Activated CD8-positive, alpha-beta T cell treated with anti-CD3 and anti-CD28 coated beads for 36 hours (primary cell): Measurements from ENCODE around the gene SELENOI. TPM values are rescaled to one million over a fixed set of nuclear protein-coding genes. Genes with fewer than 3 reads are reported as not detected.

Experiments used
- ATAC-seq: fragments of 200-7000 bp; cut with Tn5 transposase; one replicate; pipeline ENCODE4 v1.10.0; 2021; ENCODE audit warnings: mild to moderate bottlenecking, moderate library complexity
- CTCF ChIA-PET: fragments of 350-600 bp; sonication (Branson Sonifier 250); formaldehyde crosslinking; loops from one replicate; lab custom pipeline; 2021; ENCODE audit warnings: antibody characterized with exemption; lab: Charles Lee
- POLR2A ChIA-PET: fragments of 350-600 bp; sonication (Branson Sonifier 250); formaldehyde crosslinking; loops from one replicate; lab custom pipeline; 2021; ENCODE audit warnings: antibody characterized with exemption; lab: Charles Lee
- DNase-seq: peaks from one replicate; pipeline ENCODE4 v3.0.0-alpha.2; 2020
- H3K27ac Mint-ChIP-seq: one replicate; pipeline ENCODE4 v1.8.0; 2021; ENCODE audit warnings: mild to moderate bottlenecking, mixed read lengths
- H3K27me3 Mint-ChIP-seq: one replicate; pipeline ENCODE4 v1.8.0; 2021; ENCODE audit warnings: mixed read lengths
- H3K36me3 Mint-ChIP-seq: one replicate; pipeline ENCODE4 v1.8.0; 2021; ENCODE audit warnings: low read depth, mixed read lengths
- H3K4me1 Mint-ChIP-seq: one replicate; pipeline ENCODE4 v1.8.0; 2021; ENCODE audit warnings: low read depth, mixed read lengths
- H3K4me3 Mint-ChIP-seq: one replicate; pipeline ENCODE4 v1.8.0; 2021; ENCODE audit warnings: mild to moderate bottlenecking, moderate library complexity, mixed read lengths
- H3K9me3 Mint-ChIP-seq: one replicate; pipeline ENCODE4 v1.8.0; 2021; ENCODE audit warnings: mixed read lengths
- intact Hi-C: fragments of 100-400 bp; cut with micrococcal nuclease; formaldehyde crosslinking; loops from one replicate; pipeline ENCODE4 v1.10.0; 2022
- total RNA-seq, 2 experiments: library from RNA; stranded (reverse); gene quantifications; one replicate each; pipeline ENCODE4 v1.2.3, GENCODE V29; 2021
- TF ChIP-seq, protein P1 (sequence below): fragments of 200-600 bp; IDR thresholded peaks from one replicate; pipeline ENCODE4 v1.8.0; 2022; ENCODE audit warnings: antibody characterized with exemption, mild to moderate bottlenecking

SELENOI gene, protein sequence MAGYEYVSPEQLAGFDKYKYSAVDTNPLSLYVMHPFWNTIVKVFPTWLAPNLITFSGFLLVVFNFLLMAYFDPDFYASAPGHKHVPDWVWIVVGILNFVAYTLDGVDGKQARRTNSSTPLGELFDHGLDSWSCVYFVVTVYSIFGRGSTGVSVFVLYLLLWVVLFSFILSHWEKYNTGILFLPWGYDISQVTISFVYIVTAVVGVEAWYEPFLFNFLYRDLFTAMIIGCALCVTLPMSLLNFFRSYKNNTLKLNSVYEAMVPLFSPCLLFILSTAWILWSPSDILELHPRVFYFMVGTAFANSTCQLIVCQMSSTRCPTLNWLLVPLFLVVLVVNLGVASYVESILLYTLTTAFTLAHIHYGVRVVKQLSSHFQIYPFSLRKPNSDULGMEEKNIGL
- total RNA-seq, result 10 to 100 TPM; 38.9 to 39.1 TPM

DNA sequence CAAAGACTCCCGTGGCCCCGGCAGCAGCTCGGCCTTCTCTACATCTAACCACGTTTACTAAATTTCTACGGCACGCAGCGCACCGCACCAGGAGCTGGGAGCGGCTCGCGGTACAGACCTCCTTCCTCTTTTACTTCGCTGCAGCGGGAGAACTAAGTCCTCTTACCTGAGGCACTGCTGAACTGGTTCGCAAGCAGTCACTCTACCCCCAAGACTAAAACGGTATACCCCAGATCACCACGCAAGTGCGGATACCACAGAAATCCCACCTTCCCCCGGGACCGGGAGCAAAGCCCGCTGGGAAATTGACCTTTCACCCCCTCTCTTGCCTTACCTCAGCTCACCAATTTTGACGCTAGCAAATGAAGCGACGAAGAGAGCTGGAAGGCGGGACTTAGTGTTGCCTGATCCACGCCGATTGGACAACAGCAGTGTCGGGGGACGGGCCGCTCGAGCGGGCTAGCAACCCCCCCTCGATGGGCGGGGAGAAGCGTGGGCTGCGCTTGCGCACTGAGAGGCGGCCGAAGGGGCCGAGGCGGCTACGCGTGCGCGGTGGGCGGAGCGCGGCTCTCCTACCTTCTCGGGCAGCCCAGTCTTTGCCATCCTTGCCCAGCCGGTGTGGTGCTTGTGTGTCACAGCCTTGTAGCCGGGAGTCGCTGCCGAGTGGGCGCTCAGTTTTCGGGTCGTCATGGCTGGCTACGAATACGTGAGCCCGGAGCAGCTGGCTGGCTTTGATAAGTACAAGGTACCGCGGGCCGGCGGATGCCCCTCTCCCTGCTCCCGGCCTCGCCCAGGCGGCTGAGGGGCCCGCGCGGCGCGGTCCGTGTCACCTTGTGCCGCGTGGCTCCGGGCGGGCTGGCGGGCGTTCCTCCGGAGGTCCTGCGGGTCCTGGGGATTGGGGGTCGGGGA is at the start of gene SELENOI:
TSS of gene SELENOI (plus strand) at position 599 of the 909 bp plus-strand sequence. CDS start at position 689, 90 bp downstream.
- H3K27ac Mint-ChIP-seq, result peak within 1 kb of the TSS; percentile 98
- H3K36me3 Mint-ChIP-seq, result peaks cover 32% of the 10 kb centered on the region

DNA sequence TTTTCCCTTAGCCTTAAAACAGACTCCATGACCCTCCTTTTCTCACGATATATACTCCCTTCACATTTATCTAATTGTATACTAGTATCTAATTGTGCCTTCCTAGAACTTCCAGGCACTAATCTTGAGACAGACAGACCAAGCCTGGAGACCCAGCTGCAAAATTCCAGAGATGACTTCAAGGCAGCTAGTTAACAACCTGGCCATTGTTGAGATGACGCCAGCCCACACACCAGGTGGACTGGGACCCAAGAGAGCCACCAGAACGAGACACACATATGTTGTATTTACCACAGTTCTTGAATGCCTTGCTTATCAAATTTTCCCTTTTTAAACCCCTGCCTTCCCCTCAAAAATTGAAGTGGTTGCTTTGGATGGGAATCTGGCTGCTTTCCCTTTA is 48.9 kb upstream of the SELENOI start:
- DNase-seq, result no peak
- no peaks in the 10 kb centered on the region for H3K36me3 Mint-ChIP-seq
- H3K27me3 Mint-ChIP-seq, result no peaks in the 10 kb centered on the region
- no peak for ATAC-seq
- intact Hi-C loops, result no loop called here
- TF ChIP-seq, protein P1, sequence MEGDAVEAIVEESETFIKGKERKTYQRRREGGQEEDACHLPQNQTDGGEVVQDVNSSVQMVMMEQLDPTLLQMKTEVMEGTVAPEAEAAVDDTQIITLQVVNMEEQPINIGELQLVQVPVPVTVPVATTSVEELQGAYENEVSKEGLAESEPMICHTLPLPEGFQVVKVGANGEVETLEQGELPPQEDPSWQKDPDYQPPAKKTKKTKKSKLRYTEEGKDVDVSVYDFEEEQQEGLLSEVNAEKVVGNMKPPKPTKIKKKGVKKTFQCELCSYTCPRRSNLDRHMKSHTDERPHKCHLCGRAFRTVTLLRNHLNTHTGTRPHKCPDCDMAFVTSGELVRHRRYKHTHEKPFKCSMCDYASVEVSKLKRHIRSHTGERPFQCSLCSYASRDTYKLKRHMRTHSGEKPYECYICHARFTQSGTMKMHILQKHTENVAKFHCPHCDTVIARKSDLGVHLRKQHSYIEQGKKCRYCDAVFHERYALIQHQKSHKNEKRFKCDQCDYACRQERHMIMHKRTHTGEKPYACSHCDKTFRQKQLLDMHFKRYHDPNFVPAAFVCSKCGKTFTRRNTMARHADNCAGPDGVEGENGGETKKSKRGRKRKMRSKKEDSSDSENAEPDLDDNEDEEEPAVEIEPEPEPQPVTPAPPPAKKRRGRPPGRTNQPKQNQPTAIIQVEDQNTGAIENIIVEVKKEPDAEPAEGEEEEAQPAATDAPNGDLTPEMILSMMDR, result no peak
- ChIA-PET CTCF (interaction anchor here (1.2 kb wide), 1 partner anchor 13 kb away, joined by 3 read pairs; no protein-coding TSS in a partner anchor), POLR2A (interaction anchor here (1.0 kb wide), 1 partner anchor 21 kb away, joined by 3 read pairs; no protein-coding TSS in a partner anchor)
- H3K4me1 Mint-ChIP-seq, result peaks cover 5% of the 10 kb centered on the region
- no peaks in the 10 kb centered on the region for H3K9me3 Mint-ChIP-seq
- no peak overlapping the region for H3K27ac Mint-ChIP-seq
- H3K4me3 Mint-ChIP-seq, result no peak overlapping the region

More for the DNA sequence above, at the start of gene SELENOI:
- peak; percentile 99 for DNase-seq
- ATAC-seq, result peak; percentile 95
- intact Hi-C loops, result no loop called here
- CTCF ChIA-PET, result interaction anchor here (0.6 to 2.8 kb wide), 4 partner anchors 15 to 564 kb away, joined by 3 to 12 read pairs (median 4); partner anchors contain the start of genes HADHA and HADHB
- Mint-ChIP-seq H3K4me3 (peak within 1 kb of the TSS; percentile 97), H3K27me3 (no peaks in the 10 kb centered on the region), H3K9me3 (no peaks in the 10 kb centered on the region), H3K4me1 (peaks cover 31% of the 10 kb centered on the region)
- TF ChIP-seq, protein P1, result no peak
- POLR2A ChIA-PET, result interaction anchor here (0.5 to 3.9 kb wide), 16 partner anchors 11 to 815 kb away, joined by 3 to 23 read pairs (median 3); partner anchors contain the start of genes HADHA, HADHB and RAB10

DNA sequence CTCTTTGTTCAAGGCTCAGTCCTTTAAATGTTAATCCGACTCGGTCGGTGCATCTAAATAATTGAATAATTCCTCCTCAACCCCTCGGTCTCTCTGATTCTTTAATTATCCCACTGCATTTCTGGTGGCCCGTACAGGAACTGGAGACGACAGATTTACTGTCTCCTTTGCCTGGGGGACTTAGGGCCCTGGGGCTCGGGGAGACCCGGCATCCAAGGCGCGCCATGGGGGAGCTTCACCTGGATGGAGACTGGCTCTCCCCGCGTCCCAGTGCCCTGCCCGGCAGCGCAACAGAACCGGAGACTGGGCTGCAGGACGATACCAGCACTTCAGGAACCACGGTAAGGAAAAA is 47.7 kb upstream of the SELENOI start:
- ATAC-seq (no peak), DNase-seq (no peak)
- intact Hi-C loops, result no loop called here
- Mint-ChIP-seq H3K27ac (no peak overlapping the region), H3K4me3 (no peak overlapping the region), H3K36me3 (no peaks in the 10 kb centered on the region), H3K4me1 (no peaks in the 10 kb centered on the region), H3K27me3 (no peaks in the 10 kb centered on the region), H3K9me3 (no peaks in the 10 kb centered on the region)
- TF ChIP-seq, protein P1, result no peak
- POLR2A ChIA-PET, result interaction anchor here (0.9 to 2.2 kb wide), 3 partner anchors 31 to 92 kb away, joined by 3 to 9 read pairs (median 3); partner anchors contain the start of genes HADHA and HADHB
- CTCF ChIA-PET, result interaction anchor here (1.6 kb wide), 1 partner anchor 55 kb away, joined by 3 read pairs; no protein-coding TSS in a partner anchor

DNA sequence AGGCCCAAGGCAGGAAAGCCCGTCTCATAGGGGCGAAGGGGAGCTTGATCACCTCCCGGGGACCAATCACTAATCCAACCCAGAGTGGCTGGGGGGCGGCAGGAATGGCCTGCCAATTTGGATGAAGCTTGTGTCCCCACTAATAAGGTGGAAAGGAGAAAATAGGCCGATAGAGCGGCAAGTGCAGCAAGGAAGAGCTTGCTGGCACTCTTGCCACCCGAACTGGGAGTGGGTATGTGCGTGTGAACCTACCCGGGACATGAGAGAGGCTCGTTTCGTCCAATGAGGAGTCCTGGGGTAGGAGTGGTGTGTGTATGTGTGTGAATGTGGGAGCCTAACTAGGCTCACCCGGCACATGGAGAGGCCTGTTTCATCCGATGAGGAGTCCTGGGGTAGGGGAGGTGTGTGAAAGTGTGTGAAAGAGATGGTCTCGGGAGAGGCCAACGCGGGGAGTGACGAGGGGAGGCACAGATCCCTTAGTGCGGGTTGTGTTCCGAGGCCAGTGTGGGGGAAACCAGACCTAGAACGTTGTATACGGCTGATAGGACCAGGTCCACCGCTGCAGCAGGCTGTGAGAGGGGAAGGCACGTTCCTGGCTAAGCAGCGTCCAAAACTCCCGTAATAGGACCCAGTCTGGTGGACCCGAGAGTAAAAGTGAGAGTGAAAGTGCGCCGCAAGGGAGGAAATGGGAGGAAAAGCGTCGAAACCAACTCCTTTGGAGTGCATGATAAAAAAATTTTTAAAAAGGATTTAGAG is 47.1 kb upstream of the SELENOI start:
- H3K4me1 Mint-ChIP-seq, result no peaks in the 10 kb centered on the region

More for the DNA sequence above, 47.1 kb upstream of the SELENOI start:
- ChIA-PET CTCF (interaction anchor here (1.2 to 1.6 kb wide), 3 partner anchors 17 to 279 kb away, joined by 3 to 5 read pairs (median 3); no protein-coding TSS in a partner anchor), POLR2A (interaction anchor here (0.9 to 2.2 kb wide), 3 partner anchors 32 to 93 kb away, joined by 3 to 9 read pairs (median 3); partner anchors contain the start of genes HADHA and HADHB)
- Mint-ChIP-seq H3K9me3 (no peaks in the 10 kb centered on the region), H3K27ac (no peak overlapping the region), H3K27me3 (no peaks in the 10 kb centered on the region), H3K4me3 (no peak overlapping the region), H3K36me3 (no peaks in the 10 kb centered on the region)
- TF ChIP-seq, protein P1, result no peak
- ATAC-seq, result peak; percentile 68
- peak; percentile 52 for DNase-seq
- intact Hi-C loops, result no loop called here
